Stimulated activated CD8-positive, alpha-beta memory T cell treated with anti-CD3 and anti-CD28 coated beads, Interleukin-4, amount 100 ng/mL, for 1 hour (primary cell): ENCODE measurements around the gene TAF5L.
A peak's percentile ranks its signal among the peaks of the same experiment; 100 is the strongest.

ENCODE experiments used
- DNase-seq, 2 donors: peaks; one replicate each; pipeline ENCODE4 v3.0.0-alpha.2; 2020; ENCODE audit warnings: low read depth in 2 of 2, low spot score in 1 of 2

The TAF5L gene

DNA sequence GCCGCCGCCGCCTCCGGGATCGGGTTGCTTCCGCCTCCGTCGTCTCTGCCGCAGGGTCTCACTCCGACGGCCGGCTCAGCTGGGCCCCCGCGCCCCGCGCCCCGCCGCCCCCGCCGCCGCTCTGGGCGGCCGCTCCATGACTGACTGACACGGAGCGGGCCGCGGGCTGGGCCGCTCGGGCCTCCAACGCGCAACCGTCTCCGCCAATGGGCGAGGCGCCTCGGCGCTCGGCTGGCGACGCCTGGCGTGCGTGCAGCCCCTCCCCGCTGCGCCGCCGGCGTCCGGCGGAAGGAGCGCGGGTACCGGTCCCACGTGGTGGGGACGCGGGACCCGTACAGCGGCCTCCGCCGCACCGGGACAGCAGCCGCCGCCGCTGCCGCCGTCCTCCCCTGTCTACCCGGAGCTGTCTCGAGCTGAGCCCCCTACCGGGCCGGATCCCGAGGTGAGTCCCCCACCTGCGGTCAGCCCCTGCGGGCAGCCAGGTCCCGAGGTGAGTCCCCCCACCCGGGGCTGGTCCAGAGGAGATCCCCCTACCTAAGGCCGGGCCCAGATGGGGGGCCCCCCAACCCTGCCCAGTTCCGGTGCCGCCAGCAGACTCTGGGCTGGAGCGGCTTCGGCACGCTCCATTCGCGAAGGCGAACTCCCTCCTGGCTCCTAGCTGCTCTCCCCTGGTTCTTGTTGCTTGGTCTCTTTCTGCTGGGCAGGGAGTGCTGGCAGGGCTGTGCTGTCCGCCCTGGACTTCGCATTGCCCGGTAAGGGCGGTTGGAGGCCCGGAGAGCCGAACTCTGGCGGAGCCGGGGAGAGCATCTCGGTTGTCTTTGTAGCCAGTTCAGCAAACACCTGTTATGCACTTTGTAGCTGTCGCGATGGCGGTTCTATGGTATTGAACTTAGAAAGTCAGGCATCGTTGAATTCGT lies at the start of gene TAF5L, which contains the start of gene URB2:
TAF5L (minus strand) TSS at position 208 of the 917 bp plus-strand sequence. CDS start 11,640 bp downstream, outside the sequence.
URB2 (plus strand) TSS at position 333 of the 917 bp plus-strand sequence. CDS start 1,387 bp downstream, outside the sequence.
- DNase-seq: peak; percentile 52 to 62

- DNase-seq: no peak
Measured at GRCh38 chr1:229675396-229675795, 49.5 kb upstream of the TAF5L start.

DNA sequence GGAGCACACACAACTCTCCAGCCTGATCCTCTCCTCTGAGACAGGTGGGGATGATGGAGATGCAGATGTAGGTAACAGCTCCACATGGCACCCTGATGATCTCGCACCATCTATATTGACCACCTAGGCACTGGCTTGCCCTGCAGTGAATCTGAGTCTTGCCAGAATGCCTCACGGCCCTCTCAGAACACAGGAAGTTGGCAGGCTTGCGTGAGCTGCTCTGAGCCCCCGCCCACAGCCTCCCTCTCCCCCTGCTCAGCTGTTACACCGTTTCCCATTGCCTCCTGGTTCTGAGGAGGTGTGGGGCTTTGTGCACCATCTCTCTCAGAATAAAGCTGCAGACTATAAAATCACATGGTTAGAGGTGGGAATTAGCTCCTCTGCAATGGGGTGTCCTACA lies 48.1 kb upstream of the TAF5L start:
- no peak for DNase-seq

GRCh38 chr1:229672246-229672645 lies 46.3 kb upstream of the TAF5L start:
- no peak for DNase-seq

DNA sequence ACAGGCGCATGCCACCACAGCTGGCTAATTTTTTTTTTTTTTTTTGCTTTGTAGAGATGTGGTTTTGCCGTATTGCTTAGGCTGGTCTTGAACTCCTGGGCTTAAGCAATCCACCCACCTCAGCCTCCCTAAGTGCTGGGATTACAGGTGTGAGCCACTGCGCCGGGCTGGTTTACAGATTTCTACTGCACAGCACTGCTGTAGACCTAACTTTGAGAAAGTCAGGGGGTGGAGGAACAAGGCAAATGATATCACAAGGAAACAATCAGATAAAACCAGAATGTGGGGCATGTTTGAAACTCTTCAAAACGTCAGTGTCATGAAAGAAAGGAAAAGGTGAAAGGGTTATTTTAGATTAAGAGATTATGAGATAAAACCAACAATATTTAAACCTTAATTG lies 45.4 kb upstream of the TAF5L start:
- no peak for DNase-seq

GRCh38 chr1:229669333-229669732 lies 43.4 kb upstream of the TAF5L start:
- DNase-seq: no peak

DNA sequence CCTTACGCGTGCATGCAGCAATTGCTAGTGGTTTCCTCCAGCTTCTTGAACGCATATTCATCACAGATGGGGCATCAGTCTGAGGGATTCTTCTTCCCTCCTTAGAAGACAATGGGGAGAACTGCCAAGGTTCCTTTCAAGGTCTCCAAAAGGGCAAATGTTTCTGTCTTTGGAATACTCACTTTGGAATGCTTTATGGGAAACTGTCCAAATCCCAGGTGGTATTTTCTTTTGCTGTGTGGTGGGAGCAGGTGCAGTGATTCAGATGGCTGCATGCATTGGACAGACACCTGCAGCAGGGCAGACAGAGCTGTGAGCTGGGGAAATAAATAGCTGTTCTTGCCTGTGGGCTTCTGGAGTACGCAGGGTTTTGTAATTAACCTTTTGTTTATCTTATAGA lies 40.7 kb upstream of the TAF5L start:
- no peak for DNase-seq

- DNase-seq: no peak
Measured at GRCh38 chr1:229665912-229666558, 40.1 kb upstream of the TAF5L start.

- DNase-seq: peak; percentile 38 to 54
Measured at GRCh38 chr1:229664133-229664689, 38.3 kb upstream of the TAF5L start.

DNA sequence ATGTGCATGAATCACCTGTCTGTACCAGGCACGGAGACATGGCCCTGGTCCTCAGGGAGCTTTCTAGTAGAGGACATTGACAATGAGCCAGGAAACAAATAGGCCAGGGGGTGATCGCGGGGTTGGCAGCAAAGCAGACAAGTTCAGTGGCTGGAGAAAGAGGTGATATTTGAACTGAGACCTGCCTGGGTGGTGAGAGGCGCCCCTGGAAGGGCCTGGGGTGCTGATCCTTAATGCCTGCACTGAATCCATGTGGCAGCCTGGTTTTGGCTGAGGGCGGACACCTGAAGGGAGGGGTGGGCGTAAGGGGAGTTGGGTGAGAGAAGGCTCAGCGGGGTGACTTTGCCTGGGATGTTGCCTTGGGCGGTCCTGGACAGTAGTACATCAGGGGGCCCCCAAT lies 36.0 kb upstream of the TAF5L start:
- no peak for DNase-seq

DNA sequence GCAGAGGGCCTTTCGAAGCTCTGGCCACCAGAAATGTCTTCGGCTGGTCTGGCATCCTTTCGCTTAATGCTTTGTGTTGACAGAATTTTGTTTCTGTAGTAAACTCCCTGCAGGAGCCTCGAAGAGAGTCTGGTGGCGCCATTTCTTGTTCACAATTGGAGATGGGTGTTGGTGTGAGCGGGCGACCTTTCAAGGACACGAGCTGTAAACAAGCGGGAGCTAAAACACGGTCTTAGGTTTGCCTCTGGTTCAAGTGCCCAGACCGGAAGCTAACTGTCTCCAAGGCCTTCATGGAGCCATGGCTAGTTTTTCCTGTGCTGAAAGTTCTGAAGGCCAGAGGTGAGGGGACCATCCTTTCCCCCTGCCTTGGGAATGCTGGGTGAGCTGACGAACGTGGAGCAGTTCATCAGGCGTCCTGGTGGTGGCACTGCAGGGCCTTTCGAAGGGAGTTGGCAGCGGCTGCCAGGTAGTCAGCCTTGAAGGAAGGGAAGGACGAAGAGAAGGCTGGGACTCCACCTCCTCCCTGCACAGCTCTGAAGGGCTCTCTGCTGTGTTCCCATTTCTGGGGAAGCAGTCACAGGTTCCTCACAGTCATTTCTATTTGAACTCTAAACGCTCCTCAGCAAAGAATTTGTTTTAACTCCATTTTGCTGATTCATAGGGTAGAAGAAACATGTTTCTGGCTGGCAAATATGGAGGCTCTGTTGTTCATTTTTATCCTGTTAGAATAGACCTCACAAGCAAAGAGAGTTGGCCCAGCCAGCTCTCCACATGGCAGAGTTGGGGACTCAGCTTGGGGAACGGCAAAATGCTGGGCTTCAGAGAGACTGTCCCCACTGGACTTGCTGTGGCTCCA lies 35.3 kb upstream of the TAF5L start:
- DNase-seq: peak; percentile 16 to 47

GRCh38 chr1:229657993-229658755 lies 32.3 kb upstream of the TAF5L start:
- no peak for DNase-seq

GRCh38 chr1:229655781-229656180 lies 29.9 kb upstream of the TAF5L start:
- DNase-seq: no peak

- no peak for DNase-seq
Measured at GRCh38 chr1:229653420-229653819, 27.5 kb upstream of the TAF5L start.

GRCh38 chr1:229651546-229651945 lies 25.6 kb upstream of the TAF5L start:
- DNase-seq: no peak

GRCh38 chr1:229650045-229650444 lies 24.1 kb upstream of the TAF5L start:
- DNase-seq: no peak

DNA sequence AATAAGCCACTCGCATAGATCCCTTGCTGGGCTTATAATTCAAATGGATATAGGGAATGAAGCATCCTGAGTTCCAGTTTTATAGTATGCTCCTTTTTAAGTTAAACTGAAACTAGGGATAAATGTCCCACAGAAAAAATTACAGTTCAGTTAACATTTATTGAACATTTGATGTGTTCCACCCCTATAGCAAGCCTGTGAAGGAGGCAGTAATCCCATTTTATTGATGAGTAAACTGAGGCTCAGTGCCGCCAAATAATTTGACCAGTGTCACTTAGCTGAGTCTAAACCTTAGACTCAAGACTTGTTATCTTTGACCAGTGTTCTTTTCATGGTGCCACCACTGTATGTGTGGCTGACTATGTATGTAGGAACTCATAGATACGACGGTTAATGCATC lies 22.5 kb upstream of the TAF5L start:
- no peak for DNase-seq

- no peak for DNase-seq
Measured at GRCh38 chr1:229645324-229645993, 19.5 kb upstream of the TAF5L start.

GRCh38 chr1:229643996-229644745 lies 18.2 kb upstream of the TAF5L start:
- no peak for DNase-seq
